ENCODE measurements around the gene MRPL19. TPM values are rescaled to one million over a fixed set of nuclear protein-coding genes. Genes with fewer than 3 reads are reported as not detected.

The MRPL19 gene
- total RNA-seq, 1 experiment from 2014 or later = 85.9 TPM

DNA sequence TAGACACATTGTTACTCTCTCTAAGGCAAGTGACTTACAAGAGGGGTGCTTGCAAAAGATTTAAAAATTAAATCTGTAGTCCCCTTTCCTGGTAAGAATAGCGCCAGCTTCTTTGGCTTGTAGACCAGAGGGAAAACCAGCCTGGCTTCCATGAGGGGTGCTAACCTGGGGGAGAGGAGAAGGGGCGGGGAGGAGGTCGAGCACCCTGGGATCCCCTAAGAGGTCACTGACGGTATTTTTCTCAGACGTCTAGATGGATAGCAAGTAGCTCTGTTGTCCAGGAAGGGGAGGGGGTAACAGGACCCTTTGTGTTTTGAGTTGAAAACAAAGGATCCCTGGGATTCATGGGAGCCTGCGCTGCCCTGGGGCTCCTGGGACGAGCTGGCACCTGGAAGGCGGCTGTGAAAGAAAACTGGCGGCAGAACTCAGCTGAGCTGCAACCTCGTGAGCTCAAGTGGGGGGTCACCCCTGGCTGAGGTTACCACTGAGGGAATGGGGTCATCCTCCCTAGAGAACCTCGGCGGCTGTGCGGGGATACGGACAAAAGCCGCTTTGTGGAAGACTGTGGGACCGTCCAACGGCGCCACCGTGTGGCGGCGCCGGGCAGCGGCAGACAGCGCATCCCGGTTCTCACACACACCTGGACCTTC is 37.8 kb upstream of the MRPL19 start:
- Histone ChIP-seq H3K36me3 (no peaks in the 10 kb centered on the region), H3K4me3 (peak overlapping the region; percentile 46), H3K27ac (peak overlapping the region; percentile 7; the same call in 1 of the 2 replicates), H3K4me1 (peaks cover 4% of the 10 kb centered on the region; the same call in 1 of the 2 replicates), H3K9me3 (replicated peaks) (no peaks in the 10 kb centered on the region), H3K27me3 (peaks cover 3% of the 10 kb centered on the region; the same call in 1 of the 2 replicates)
- peak; percentile 76 to 82 for DNase-seq

- Histone ChIP-seq H3K27ac (no peak overlapping the region), H3K4me1 (peaks cover 4% of the 10 kb centered on the region; the same call in 1 of the 2 replicates), H3K4me3 (no peak overlapping the region), H3K36me3 (no peaks in the 10 kb centered on the region), H3K27me3 (peaks cover 3% of the 10 kb centered on the region; the same call in 1 of the 2 replicates), H3K9me3 (replicated peaks) (no peaks in the 10 kb centered on the region)
- DNase-seq = no peak
These were observed 37.3 kb upstream of the MRPL19 start for GRCh38 chr2:75609334-75609689.

DNA sequence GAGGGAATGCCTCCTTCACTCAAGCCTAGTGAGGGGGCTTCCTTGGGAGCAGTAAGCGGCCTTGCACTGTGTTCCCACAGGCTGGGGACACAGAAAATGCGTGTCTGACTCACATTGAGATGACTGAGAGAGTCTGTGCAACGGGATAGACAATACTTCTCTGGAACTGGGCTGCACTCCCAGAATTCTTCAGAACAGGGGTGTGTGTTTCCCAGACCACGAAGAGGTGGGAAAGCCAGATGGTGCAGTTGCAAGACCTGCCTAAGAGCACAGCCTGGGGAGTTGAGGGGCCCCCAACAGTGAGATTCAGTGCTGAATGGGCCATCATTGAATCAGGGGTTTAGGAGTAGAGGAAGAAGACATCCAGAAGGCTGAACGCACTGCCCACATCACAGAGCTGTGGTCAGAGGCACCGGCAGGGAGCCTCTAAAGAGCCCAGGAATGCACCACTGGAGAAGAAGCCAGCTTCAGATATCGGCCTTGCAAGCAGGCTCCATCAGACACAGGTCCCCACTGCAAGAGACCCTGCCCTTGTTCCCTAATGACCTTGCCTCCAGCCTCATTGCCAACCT is 36.6 kb upstream of the MRPL19 start:
- Histone ChIP-seq H3K9me3 (replicated peaks) (no peaks in the 10 kb centered on the region), H3K27ac (no peak overlapping the region), H3K4me1 (peaks cover 4% of the 10 kb centered on the region; the same call in 1 of the 2 replicates), H3K36me3 (no peaks in the 10 kb centered on the region), H3K27me3 (peaks cover 3% of the 10 kb centered on the region; the same call in 1 of the 2 replicates), H3K4me3 (no peak overlapping the region)
- no peak for DNase-seq

DNA sequence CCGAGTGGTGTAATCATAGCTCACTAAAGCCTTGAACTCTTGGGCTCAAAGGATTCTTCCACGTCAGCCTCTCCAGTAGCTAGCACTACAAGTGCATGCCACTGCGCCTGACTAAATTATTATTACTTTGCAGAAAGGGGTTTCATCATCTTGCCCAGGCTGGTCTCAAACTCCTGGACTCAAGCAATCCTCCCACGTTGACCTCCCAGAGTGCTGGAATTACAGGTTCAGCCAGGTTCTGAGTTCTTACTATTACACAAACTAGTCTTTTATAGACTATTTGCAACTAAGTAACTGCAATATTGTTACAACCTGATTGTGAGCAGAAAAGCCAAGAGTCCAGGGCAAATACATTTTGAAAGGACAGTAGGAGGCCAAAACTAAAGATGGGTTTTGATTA is 35.9 kb upstream of the MRPL19 start:
- no peak for DNase-seq

DNA sequence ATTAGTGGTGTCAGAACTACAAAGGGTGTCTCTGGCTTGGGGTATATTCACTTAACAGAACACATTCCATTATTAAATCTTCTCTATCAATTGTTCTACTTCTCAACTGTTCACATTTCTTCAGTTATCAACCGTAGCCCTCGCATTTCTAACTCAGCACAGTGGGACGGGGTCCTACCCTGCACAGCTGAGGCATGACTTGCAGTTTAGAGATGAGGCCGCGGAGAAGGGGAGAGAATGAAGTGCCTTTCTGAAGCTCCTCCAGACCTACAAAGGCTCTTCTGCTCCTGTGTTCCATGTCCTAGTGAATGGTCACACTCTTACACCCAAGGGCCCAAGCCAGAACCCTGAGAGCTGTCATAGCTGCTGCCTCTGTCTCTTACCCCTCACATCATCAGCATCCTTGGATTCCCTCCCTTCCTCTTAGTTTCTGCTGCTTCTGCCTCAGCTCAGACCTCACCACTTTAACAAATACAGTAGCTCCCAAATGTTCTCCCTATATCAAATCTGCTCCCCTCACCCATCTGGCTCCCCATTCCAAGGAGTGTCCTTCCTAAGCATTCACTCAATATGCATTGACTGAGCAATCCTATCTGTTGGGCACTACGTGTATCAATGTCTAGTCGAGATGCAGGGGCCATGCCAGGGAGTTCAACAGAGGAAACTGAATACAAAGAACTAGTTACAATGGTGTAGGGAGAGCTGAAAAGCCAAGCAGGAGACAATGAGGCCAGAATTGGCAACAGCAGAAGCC is 34.3 kb upstream of the MRPL19 start:
- DNase-seq = no peak
- no peaks in the 10 kb centered on the region for H3K36me3 ChIP-seq
- H3K27me3 ChIP-seq = peaks cover 3% of the 10 kb centered on the region; the same call in 1 of the 2 replicates
- no peak overlapping the region for H3K4me3 ChIP-seq
- no peak overlapping the region for H3K27ac ChIP-seq
- peaks cover 4% of the 10 kb centered on the region; the same call in 1 of the 2 replicates for H3K4me1 ChIP-seq
- H3K9me3 ChIP-seq (replicated peaks) = 0 out of 2 replicates have a peak, but pooled peaks cover 2% of the 10 kb centered on the region

More for the DNA sequence above, 35.9 kb upstream of the MRPL19 start:
- Histone ChIP-seq H3K27ac (no peak overlapping the region), H3K9me3 (replicated peaks) (no peaks in the 10 kb centered on the region), H3K27me3 (peaks cover 3% of the 10 kb centered on the region; the same call in 1 of the 2 replicates), H3K4me3 (no peak overlapping the region), H3K4me1 (peaks cover 4% of the 10 kb centered on the region; the same call in 1 of the 2 replicates), H3K36me3 (no peaks in the 10 kb centered on the region)

DNA sequence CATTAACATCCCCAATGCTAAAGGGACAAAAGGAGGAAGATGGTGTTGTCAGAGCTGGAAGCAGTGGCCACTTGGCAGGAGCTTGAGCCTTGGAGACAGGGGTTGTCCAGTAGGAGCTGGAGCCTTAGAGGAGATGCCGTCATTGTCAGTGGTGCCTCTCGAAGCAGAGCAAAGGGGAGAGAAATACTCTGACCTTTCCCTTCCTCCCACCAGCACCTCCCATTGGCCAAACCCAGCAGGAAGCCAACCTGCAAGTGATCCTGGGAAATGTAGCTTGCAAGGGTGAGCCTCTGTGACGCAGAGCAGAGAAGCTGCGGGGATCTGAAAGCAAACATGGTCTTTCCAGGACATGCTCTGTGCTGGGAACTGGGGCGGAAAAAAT is 33.7 kb upstream of the MRPL19 start:
- Histone ChIP-seq H3K36me3 (no peaks in the 10 kb centered on the region), H3K4me1 (peaks cover 4% of the 10 kb centered on the region; the same call in 1 of the 2 replicates), H3K4me3 (no peak overlapping the region), H3K27me3 (peaks cover 1% of the 10 kb centered on the region; the same call in 1 of the 2 replicates), H3K27ac (no peak overlapping the region), H3K9me3 (replicated peaks) (0 out of 2 replicates have a peak, but pooled peaks cover 2% of the 10 kb centered on the region)
- DNase-seq = no peak

DNA sequence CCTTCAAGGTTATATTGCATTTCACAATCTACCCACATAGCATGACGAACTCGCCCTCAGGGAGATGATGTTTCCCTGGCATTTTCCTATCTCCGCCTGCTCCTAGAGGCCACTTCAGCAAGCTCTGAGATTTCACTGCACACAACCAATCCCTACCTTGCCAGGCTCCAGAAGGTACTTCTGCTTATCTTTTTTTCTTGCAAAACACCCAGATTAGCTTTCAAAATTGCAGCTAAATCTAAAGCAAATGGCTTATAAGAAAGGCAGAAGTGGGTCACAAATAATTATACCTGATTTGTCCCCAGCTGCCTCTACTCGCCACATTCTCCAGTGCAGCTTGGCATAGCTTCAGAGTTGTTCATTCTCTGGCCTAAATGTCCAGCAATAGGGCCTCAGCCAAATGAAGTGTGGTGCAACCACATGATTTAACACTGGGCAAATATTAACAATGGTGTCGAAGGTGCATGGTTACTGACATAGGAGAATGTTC is 32.4 kb upstream of the MRPL19 start:
- DNase-seq = no peak
- no peak overlapping the region for H3K27ac ChIP-seq
- H3K27me3 ChIP-seq = no peaks in the 10 kb centered on the region
- no peaks in the 10 kb centered on the region for H3K4me1 ChIP-seq
- H3K9me3 ChIP-seq (replicated peaks) = 0 out of 2 replicates have a peak, but pooled peaks cover 2% of the 10 kb centered on the region
- no peaks in the 10 kb centered on the region for H3K36me3 ChIP-seq
- no peak overlapping the region for H3K4me3 ChIP-seq

- Histone ChIP-seq H3K4me3 (no peak overlapping the region), H3K27me3 (no peaks in the 10 kb centered on the region), H3K9me3 (replicated peaks) (0 out of 2 replicates have a peak, but pooled peaks cover 2% of the 10 kb centered on the region), H3K36me3 (no peaks in the 10 kb centered on the region), H3K27ac (no peak overlapping the region), H3K4me1 (no peaks in the 10 kb centered on the region)
- DNase-seq = no peak
These were observed 30.2 kb upstream of the MRPL19 start for GRCh38 chr2:75616406-75616805.

DNA sequence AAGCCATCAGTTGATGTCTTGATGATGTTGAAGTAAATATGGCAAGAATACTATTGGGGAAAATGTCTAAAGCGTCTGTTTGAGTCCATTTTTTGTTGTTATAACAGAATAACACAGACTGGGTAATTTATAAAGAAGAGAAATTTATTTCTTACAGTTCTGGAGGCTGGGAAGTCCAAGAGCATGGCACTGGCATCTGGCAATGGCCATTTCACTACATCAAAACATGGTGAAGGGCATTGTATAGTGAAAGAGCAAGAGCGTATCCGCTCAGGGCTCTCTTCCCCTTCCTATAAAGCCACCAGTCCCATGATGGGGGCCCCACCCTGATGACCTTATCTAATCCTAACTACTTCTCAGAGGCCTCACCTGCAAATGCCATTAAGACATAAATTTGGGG is 29.6 kb upstream of the MRPL19 start:
- Histone ChIP-seq H3K4me3 (no peak overlapping the region), H3K36me3 (no peaks in the 10 kb centered on the region)

DNA sequence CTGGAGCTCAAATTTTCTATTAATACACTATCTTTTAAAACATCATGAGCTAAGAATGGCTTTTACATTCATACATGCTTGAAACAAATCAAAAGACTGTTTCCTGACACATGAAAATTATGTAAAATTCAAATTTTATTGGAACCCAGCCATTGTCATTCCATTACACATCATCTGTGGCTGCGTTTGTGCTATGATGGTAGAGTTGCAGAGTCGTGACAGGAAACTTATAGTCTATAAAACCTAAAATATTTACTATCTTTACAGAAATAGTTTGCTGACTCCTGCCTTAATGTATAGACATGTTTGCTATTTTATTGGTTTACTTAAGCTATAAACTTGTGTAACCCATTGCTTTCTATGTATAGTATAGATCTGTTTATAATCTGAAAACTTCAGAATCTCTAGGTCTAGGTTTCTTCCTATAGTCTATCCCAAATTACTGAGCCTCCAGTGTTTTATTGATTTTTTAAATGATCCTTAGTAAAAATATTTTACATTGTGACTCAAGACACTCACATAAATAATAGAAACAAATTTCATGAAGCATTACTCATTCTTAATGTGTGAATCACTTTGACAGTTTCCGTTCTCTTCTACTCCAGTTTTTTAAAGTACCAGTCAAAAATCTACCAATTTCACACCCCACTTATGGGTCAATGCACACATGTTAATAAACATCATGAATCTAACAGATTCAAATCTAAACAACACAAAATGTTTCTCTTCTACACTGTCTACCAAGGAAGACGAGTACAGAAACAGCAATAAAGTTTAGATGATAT is 26.4 kb upstream of the MRPL19 start:
- DNase-seq = no peak
- Histone ChIP-seq H3K36me3 (no peaks in the 10 kb centered on the region), H3K27me3 (peaks cover 6% of the 10 kb centered on the region; the same call in 1 of the 2 replicates), H3K4me1 (no peaks in the 10 kb centered on the region), H3K4me3 (no peak overlapping the region), H3K27ac (no peak overlapping the region), H3K9me3 (replicated peaks) (0 out of 2 replicates have a peak, but pooled peaks cover 2% of the 10 kb centered on the region)

More for the DNA sequence above, 29.6 kb upstream of the MRPL19 start:
- no peak overlapping the region for H3K27ac ChIP-seq
- 0 out of 2 replicates have a peak, but pooled peaks cover 2% of the 10 kb centered on the region for H3K9me3 ChIP-seq (replicated peaks)
- H3K27me3 ChIP-seq = no peaks in the 10 kb centered on the region
- no peaks in the 10 kb centered on the region for H3K4me1 ChIP-seq
- DNase-seq = no peak

DNA sequence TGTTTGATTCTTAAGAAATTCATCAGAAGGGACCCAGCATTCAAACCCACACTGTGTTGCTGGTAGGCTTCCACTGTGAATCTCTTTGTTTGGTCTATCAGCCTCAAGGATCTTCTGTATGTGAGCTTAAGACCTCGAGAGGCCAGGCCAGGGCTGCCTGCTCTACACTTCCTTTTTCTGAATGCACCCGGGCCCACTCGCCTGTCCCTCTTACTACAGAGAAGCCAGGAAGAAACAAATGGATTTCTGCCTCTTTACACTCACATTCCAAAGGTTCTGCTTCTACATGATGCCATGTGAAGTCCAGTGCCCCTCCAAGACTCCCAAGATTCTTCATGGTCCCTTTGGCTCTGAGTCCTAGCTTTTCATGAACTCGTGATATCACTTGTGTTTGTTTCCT is 25.4 kb upstream of the MRPL19 start:
- Histone ChIP-seq H3K36me3 (no peaks in the 10 kb centered on the region), H3K27ac (no peak overlapping the region), H3K27me3 (peaks cover 6% of the 10 kb centered on the region; the same call in 1 of the 2 replicates), H3K9me3 (replicated peaks) (0 out of 2 replicates have a peak, but pooled peaks cover 2% of the 10 kb centered on the region), H3K4me1 (no peaks in the 10 kb centered on the region), H3K4me3 (no peak overlapping the region)
- no peak for DNase-seq

DNA sequence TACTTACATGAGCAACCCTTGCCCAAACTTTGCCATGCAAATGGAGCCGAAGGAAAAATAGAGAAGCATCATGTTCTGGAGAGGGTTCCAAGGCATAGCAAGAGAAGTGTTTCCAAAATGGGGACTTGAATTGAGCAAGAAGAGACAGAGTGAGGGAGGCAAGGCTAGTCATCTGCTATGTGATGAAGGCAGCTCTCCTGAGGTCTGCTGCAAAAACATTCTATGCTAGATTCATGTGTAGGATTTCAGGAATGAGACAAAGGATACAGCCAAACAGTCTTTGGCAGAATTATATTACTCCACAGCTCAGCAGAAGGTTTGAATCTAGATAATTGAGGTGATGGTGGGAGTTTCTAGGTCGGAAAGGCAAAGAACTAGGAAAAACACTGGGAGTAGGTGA is 24.1 kb upstream of the MRPL19 start:
- DNase-seq = no peak

DNA sequence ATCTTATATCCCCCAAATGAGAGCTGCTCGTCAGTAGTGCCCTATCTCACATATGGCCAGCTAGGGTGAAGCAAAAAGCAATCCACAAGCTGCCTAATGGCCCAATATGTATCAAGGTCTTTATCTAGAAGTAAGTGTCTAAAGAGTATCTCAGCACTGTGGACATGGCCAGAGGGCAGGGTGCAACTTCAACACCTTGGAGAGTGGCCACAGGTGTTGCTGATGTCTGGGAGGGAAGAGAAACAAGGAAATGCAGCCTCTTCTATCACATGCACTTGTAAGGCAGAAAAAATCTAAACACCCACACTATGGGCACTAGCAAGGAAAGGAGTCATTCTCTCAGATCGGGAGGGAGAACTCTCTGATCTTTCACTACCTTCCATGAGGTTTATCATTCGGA is 23.7 kb upstream of the MRPL19 start:
- H3K9me3 ChIP-seq (replicated peaks) = no peaks in the 10 kb centered on the region
- H3K27ac ChIP-seq = no peak overlapping the region
- H3K36me3 ChIP-seq = no peaks in the 10 kb centered on the region
- H3K4me3 ChIP-seq = no peak overlapping the region
- peaks cover 6% of the 10 kb centered on the region; the same call in 1 of the 2 replicates for H3K27me3 ChIP-seq
- no peak for DNase-seq
- H3K4me1 ChIP-seq = no peaks in the 10 kb centered on the region

More for the DNA sequence above, 24.1 kb upstream of the MRPL19 start:
- Histone ChIP-seq H3K4me1 (no peaks in the 10 kb centered on the region), H3K36me3 (no peaks in the 10 kb centered on the region), H3K4me3 (no peak overlapping the region), H3K27ac (no peak overlapping the region), H3K9me3 (replicated peaks) (no peaks in the 10 kb centered on the region), H3K27me3 (peaks cover 6% of the 10 kb centered on the region; the same call in 1 of the 2 replicates)

DNA sequence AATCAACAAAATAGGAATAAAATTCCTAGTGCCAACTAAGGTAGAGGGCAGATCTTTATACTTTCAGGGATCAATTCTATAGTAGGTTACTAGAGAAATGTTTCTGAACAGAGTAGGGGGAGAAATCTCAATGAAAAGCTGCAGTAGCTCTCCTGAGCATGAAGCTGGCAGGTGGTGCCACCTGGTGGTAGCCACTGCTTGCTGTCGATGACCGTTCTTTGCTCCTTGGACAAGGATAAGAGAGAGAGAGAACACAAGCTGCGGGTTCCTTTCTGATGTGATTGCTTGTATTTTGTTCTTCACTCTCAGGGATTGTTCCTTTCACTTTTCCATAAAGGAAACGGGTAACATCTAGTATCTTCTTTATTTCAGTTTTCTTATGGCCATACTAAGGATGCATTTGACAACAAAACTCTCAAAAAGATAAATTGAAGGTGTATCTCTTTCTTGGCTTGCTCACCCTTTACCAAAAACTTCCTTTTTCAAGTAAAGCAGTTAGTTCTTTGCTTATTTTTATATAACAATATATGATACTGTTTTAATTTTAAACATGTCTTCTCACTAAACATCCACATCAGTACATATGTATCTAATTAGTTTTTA is 18.6 kb upstream of the MRPL19 start:
- no peaks in the 10 kb centered on the region for H3K9me3 ChIP-seq (replicated peaks)
- H3K27ac ChIP-seq = no peak overlapping the region
- no peaks in the 10 kb centered on the region for H3K4me1 ChIP-seq
- no peak overlapping the region for H3K4me3 ChIP-seq
- DNase-seq = peak; percentile 72 to 84
- H3K36me3 ChIP-seq = no peaks in the 10 kb centered on the region
- H3K27me3 ChIP-seq = peaks cover 10% of the 10 kb centered on the region; the same call in 1 of the 2 replicates

All from SJCRH30 (cell line).